CD8-positive, alpha-beta memory T cell (primary cell): ENCODE measurements around the gene CYB5R2. TPM values are rescaled to one million over a fixed set of nuclear protein-coding genes. Genes with fewer than 3 reads are reported as not detected.

Experiments
- CTCF ChIA-PET: fragments of 350-600 bp; sonication (Branson Sonifier 250); formaldehyde crosslinking; loops from one replicate; lab custom pipeline; 2021; ENCODE audit warnings: antibody characterized with exemption; lab: Charles Lee
- POLR2A ChIA-PET: fragments of 350-600 bp; sonication (Branson Sonifier 250); formaldehyde crosslinking; loops from one replicate; lab custom pipeline; 2021; ENCODE audit warnings: antibody characterized with exemption; lab: Charles Lee
- DNase-seq, 5 donors: peaks; one replicate each; pipeline versions ENCODE4 v3.0.0 to v3.0.0-alpha.2; 2020 to 2022; ENCODE audit warnings: mixed read lengths in 1 of 5
- H3K27ac ChIP-seq: one replicate; pipeline ENCODE4 v1.7.0; 2013; ENCODE audit warnings: low read depth, mild to moderate bottlenecking, low read length, moderate library complexity
- H3K27me3 ChIP-seq: 2 replicates; pipeline ENCODE4 v1.7.0; 2013; ENCODE audit warnings: low read length, mild to moderate bottlenecking; ENCODE audit not compliant: insufficient read depth, poor library complexity, severe bottlenecking
- H3K36me3 ChIP-seq: 2 replicates; pipeline ENCODE4 v1.7.0; 2013; ENCODE audit warnings: mild to moderate bottlenecking, low read length, moderate library complexity; ENCODE audit not compliant: insufficient read depth
- H3K4me1 ChIP-seq: 2 replicates; pipeline ENCODE4 v1.7.0; 2013; ENCODE audit warnings: mild to moderate bottlenecking, low read length, moderate library complexity; ENCODE audit not compliant: insufficient read depth
- H3K4me3 ChIP-seq: 2 replicates; pipeline ENCODE4 v1.7.0; 2013; ENCODE audit warnings: mild to moderate bottlenecking, low read length
- H3K9me3 ChIP-seq: 2 replicates; pipeline ENCODE4 v1.7.0; 2013; ENCODE audit warnings: mild to moderate bottlenecking, low read length
- H3K27ac Mint-ChIP-seq, 8 donors: one replicate each; pipeline ENCODE4 v1.8.0; 2020 to 2021; ENCODE audit warnings: mixed read lengths in 8 of 8, mild to moderate bottlenecking in 6 of 8, inconsistent platforms in 3 of 8, moderate library complexity in 3 of 8
- H3K27me3 Mint-ChIP-seq, 2 donors: one replicate each; pipeline ENCODE4 v1.8.0; 2020 to 2021; ENCODE audit warnings: mixed read lengths in 2 of 2, mild to moderate bottlenecking in 1 of 2, moderate library complexity in 1 of 2
- H3K36me3 Mint-ChIP-seq, 3 donors: one replicate each; pipeline ENCODE4 v1.8.0; 2020 to 2021; ENCODE audit warnings: mixed read lengths in 3 of 3, inconsistent platforms in 1 of 3, mild to moderate bottlenecking in 1 of 3
- H3K4me1 Mint-ChIP-seq, 3 donors: one replicate each; pipeline ENCODE4 v1.8.0; 2020 to 2021; ENCODE audit warnings: mixed read lengths in 3 of 3, inconsistent platforms in 1 of 3, mild to moderate bottlenecking in 1 of 3
- H3K4me3 Mint-ChIP-seq, 7 donors: one replicate each; pipeline ENCODE4 v1.8.0; 2020 to 2021; ENCODE audit warnings: mixed read lengths in 7 of 7, mild to moderate bottlenecking in 6 of 7, moderate library complexity in 4 of 7, inconsistent platforms in 2 of 7
- H3K9me3 Mint-ChIP-seq, 5 donors: one replicate each; pipeline ENCODE4 v1.8.0; 2020 to 2022; ENCODE audit warnings: mixed read lengths in 5 of 5, mild to moderate bottlenecking in 3 of 5, moderate library complexity in 2 of 5, inconsistent platforms in 1 of 5
- polyA plus RNA-seq: library from polyadenylated mRNA; unstranded; fragments of 300-500 nt; fragmentation: Illumina TruSeq; gene quantifications from one replicate; pipeline ENCODE4 v1.2.3, GENCODE V29; 2021
- total RNA-seq, 2 experiments: library from RNA; stranded (reverse); gene quantifications; one replicate each; pipeline ENCODE4 v1.2.3, GENCODE V29; 2021

The CYB5R2 gene
- total RNA-seq (1 to 10 TPM in 1 of 2 experiments, under 1 TPM in 1; 0.80 to 1.2 TPM), polyA plus RNA-seq (0.12 TPM)

DNA sequence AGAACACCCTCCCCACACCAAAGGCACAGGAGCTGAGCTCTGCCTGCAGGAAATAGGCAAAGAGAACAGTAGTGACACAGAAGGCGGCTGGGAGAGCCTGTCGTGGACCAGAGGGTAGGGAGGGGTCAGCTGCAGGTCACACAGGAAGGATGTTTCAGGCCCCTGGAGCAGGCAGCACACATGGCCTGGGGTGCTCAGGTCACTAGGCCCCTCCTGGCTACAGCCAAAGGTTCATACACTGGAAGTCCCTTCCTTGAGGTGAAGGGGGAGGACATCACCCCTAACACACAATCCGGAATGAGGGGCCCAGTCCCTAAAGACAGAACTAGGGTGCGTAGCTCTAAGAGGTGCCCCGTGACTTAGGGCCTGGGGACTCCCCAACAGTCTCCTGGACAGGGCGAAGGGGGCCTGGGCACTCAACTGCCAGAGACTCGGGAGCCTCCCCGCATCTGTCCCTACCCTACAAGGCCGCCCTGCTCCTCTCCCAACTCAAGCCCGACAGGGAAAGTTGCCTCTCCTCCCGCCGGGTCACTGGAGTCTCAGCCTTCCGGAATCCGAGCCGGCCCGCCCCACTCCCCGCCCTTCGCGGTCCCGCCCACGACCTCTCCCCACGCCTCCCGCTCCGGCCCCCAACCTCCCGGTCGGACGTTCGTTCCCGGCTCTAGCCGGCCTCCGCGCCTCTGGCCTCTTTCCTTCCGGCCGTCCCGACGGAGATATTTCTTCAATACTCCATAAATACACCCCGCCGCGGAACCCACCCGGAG lies at the start of gene CYB5R2:
Gene CYB5R2, minus strand, starts transcription at position 541 of the 764 bp plus-strand sequence. CDS start 675 bp downstream, outside the sequence.
- H3K4me3 Mint-ChIP-seq: peak within 1 kb of the TSS in 6 of 7 donors; percentile 65 to 78 (median 74)
- Histone ChIP-seq H3K27me3 (peaks cover 13% of the 10 kb centered on the region), H3K4me1 (no peaks in the 10 kb centered on the region), H3K27ac (no peak within 1 kb of the TSS), H3K4me3 (no peak within 1 kb of the TSS), H3K36me3 (no peaks in the 10 kb centered on the region), H3K9me3 (no peaks in the 10 kb centered on the region)
- H3K9me3 Mint-ChIP-seq: no peaks in the 10 kb centered on the region
- ChIA-PET CTCF (interaction anchor here (1.3 to 1.6 kb wide), 2 partner anchors 160 to 860 kb away, joined by 3 to 6 read pairs; partner anchors contain the start of gene PPFIBP2), POLR2A (no interaction called here)
- peaks cover 5 to 16% (median 9%) of the 10 kb centered on the region in 3 donors for H3K4me1 Mint-ChIP-seq
- H3K27me3 Mint-ChIP-seq: peaks cover 37 to 64% of the 10 kb centered on the region in 2 donors
- DNase-seq: no peak
- H3K27ac Mint-ChIP-seq: peak within 1 kb of the TSS in 2 of 8 donors; percentile 39 to 59
- no peaks in the 10 kb centered on the region for H3K36me3 Mint-ChIP-seq

DNA sequence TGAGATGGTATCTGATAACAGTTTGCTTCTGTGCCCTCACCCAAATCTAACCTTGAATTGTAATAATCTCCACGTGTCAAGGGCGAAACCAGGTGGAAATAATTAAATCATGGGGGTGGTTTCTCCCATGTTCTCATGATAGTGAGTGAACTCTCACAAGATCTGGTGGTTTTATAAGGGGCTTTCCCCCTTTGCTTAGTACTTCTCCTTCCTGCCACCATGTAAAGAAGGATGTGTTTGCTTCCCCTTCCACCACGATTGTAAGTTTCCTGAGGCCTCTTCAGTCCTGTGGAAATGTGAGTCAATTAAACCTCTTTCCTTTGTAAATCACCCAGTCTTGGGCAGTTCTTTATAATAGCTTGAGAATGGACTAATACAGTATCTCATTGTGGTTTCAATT lies 41.5 kb upstream of the CYB5R2 start:
- H3K4me3 ChIP-seq: no peak overlapping the region
- DNase-seq: no peak
- no peaks in the 10 kb centered on the region for H3K36me3 ChIP-seq
- no peaks in the 10 kb centered on the region for H3K4me1 Mint-ChIP-seq
- no peak overlapping the region for H3K4me3 Mint-ChIP-seq
- POLR2A ChIA-PET: no interaction called here
- no peaks in the 10 kb centered on the region for H3K9me3 ChIP-seq
- H3K27ac Mint-ChIP-seq: no peak overlapping the region
- no peak overlapping the region for H3K27ac ChIP-seq
- H3K27me3 Mint-ChIP-seq: peaks cover 8 to 41% of the 10 kb centered on the region in 2 donors
- CTCF ChIA-PET: no interaction called here
- H3K9me3 Mint-ChIP-seq: peaks cover 0 to 7% (median 5%) of the 10 kb centered on the region in 5 donors
- no peaks in the 10 kb centered on the region for H3K27me3 ChIP-seq
- no peaks in the 10 kb centered on the region for H3K36me3 Mint-ChIP-seq
- H3K4me1 ChIP-seq: no peaks in the 10 kb centered on the region

DNA sequence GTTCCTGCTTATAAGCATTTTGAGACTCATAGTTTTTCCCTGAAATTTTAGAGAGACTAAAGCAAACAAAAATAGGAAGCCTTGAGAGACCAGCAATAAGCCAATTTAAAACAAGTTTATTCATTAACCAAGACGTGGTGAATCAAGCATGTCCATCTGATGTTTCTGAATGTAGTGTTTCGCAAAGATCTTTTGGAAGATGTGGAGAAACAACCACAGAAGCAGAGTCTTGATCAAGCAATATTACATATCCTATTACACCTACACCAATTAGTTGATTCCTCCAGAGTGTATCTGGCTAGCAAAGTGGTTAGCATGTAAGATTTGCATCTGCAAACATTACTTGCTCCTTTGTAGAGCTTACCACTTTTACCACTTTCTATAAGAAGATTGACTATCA lies 33.1 kb upstream of the CYB5R2 start, which contains the start of gene OVCH2:
Gene OVCH2, minus strand, starts transcription at position 101 of the 400 bp plus-strand sequence. Its CDS starts 83 bp downstream, at position 18.
- no peak for DNase-seq
- POLR2A ChIA-PET: no interaction called here
- H3K27ac ChIP-seq: no peak within 1 kb of the TSS
- no peaks in the 10 kb centered on the region for H3K36me3 ChIP-seq
- Mint-ChIP-seq H3K9me3 (peaks cover 0 to 6% (median 0%) of the 10 kb centered on the region in 5 donors), H3K4me3 (no peak within 1 kb of the TSS), H3K27ac (no peak within 1 kb of the TSS), H3K4me1 (no peaks in the 10 kb centered on the region), H3K27me3 (peaks cover 6 to 62% of the 10 kb centered on the region in 2 donors), H3K36me3 (no peaks in the 10 kb centered on the region)
- no peak within 1 kb of the TSS for H3K4me3 ChIP-seq
- CTCF ChIA-PET: no interaction called here
- H3K9me3 ChIP-seq: no peaks in the 10 kb centered on the region
- no peaks in the 10 kb centered on the region for H3K27me3 ChIP-seq
- H3K4me1 ChIP-seq: no peaks in the 10 kb centered on the region

DNA sequence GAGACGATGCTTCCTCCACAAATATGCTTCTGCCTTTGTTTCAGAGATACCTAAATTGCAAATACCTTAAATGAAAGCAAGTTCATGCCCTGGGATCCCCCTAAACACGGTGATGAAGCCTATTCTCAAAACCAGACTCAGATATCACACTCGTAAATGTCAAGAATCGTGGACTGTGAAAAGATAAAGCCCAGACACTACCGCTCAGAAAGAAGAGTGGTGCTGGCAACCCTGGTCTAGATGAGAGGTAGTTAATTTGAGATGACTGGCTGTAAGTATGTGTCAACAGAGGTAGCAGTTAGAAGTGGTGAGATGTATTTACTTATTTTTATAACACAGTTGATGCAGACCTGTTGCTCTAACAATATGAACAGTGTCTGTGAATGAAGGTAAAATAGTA lies 30.4 kb upstream of the CYB5R2 start:
- Mint-ChIP-seq H3K36me3 (no peaks in the 10 kb centered on the region), H3K4me3 (no peak overlapping the region), H3K9me3 (no peaks in the 10 kb centered on the region), H3K4me1 (no peaks in the 10 kb centered on the region), H3K27ac (no peak overlapping the region), H3K27me3 (peaks cover 8 to 60% of the 10 kb centered on the region in 2 donors)
- Histone ChIP-seq H3K9me3 (no peaks in the 10 kb centered on the region), H3K27me3 (no peaks in the 10 kb centered on the region), H3K27ac (no peak overlapping the region), H3K36me3 (no peaks in the 10 kb centered on the region), H3K4me3 (no peak overlapping the region), H3K4me1 (no peaks in the 10 kb centered on the region)
- no peak for DNase-seq
- POLR2A ChIA-PET: no interaction called here
- CTCF ChIA-PET: no interaction called here

DNA sequence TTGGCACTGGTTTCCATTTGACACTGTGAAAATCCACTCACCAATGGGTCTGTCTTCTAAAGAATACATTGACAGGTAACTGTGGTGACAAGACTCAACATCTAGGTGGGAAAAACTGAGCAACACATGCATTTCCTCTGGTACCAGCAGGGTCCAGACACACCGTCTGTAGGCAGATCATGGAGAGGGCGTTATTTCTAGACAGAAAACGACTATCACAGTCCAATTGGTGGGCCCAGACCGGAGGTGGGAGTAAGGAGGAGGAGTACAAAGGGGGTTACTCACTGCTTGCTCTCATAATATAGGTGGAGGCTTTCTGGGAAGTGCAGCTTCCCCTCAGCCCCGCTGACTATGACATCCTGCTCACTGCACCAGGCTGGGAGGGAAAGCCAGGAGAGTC lies 23.1 kb upstream of the CYB5R2 start:
- no peak overlapping the region for H3K27ac ChIP-seq
- no peaks in the 10 kb centered on the region for H3K9me3 ChIP-seq
- CTCF ChIA-PET: no interaction called here
- H3K4me1 ChIP-seq: no peaks in the 10 kb centered on the region
- H3K27me3 ChIP-seq: peaks cover 8% of the 10 kb centered on the region
- no peak overlapping the region for H3K4me3 Mint-ChIP-seq
- no peak overlapping the region for H3K4me3 ChIP-seq
- no peak overlapping the region for H3K27ac Mint-ChIP-seq
- no peaks in the 10 kb centered on the region for H3K36me3 Mint-ChIP-seq
- POLR2A ChIA-PET: no interaction called here
- H3K4me1 Mint-ChIP-seq: no peaks in the 10 kb centered on the region
- H3K27me3 Mint-ChIP-seq: peaks cover 10 to 50% of the 10 kb centered on the region in 2 donors
- no peaks in the 10 kb centered on the region for H3K36me3 ChIP-seq
- no peaks in the 10 kb centered on the region for H3K9me3 Mint-ChIP-seq
- DNase-seq: no peak

DNA sequence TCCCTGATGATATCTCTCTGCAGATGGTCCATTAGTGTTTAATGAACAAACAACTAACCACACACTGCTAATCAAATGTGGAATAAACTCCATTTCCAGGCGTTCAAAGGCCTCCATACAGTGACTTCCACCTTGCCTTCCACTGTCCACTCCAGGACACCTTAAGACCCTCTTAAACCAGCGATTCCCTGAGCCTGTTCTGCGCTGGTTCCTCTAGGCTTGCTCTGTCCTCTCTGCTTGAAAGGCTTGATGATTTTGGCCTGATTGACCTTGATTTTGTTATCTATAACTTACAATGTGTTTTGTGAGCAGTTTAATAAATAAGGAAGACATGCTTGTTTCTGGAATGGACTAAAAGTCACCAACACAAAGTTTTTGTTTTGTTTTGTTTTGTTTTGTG lies 20.9 kb upstream of the CYB5R2 start:
- no peak for DNase-seq
- ChIA-PET CTCF (interaction anchor here (0.6 to 1.4 kb wide), 8 partner anchors 9 to 252 kb away, joined by 3 to 7 read pairs (median 3); no protein-coding TSS in a partner anchor), POLR2A (no interaction called here)
- Mint-ChIP-seq H3K27me3 (peaks cover 5 to 55% of the 10 kb centered on the region in 2 donors), H3K9me3 (no peaks in the 10 kb centered on the region), H3K27ac (peak overlapping the region in 1 of 8 donors; percentile 55), H3K4me1 (no peaks in the 10 kb centered on the region), H3K36me3 (no peaks in the 10 kb centered on the region), H3K4me3 (no peak overlapping the region)
- Histone ChIP-seq H3K27ac (no peak overlapping the region), H3K4me3 (no peak overlapping the region), H3K4me1 (no peaks in the 10 kb centered on the region), H3K27me3 (peaks cover 8% of the 10 kb centered on the region), H3K36me3 (no peaks in the 10 kb centered on the region), H3K9me3 (no peaks in the 10 kb centered on the region)

DNA sequence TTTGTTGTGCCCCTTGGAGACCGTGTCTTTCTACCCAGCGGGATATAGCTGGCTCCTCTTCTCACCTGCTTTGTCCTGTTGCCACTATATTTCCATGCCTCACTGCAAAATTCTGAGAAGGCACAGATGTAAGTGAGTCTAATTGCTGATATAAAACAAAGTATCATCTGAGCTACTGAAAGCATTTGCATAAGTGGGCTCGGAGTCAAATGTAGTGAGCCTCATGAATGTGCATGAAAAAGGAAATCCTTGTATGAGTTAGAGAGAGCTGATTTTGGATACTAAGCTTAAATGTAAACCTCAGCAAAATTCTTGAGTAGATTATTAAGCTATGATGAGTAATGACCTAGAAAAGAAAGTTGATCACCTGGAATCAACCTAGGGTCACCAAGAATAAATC lies 19.1 kb upstream of the CYB5R2 start:
- Histone ChIP-seq H3K36me3 (no peaks in the 10 kb centered on the region), H3K27me3 (peaks cover 13% of the 10 kb centered on the region), H3K4me3 (no peak overlapping the region), H3K27ac (no peak overlapping the region), H3K9me3 (no peaks in the 10 kb centered on the region), H3K4me1 (no peaks in the 10 kb centered on the region)
- ChIA-PET POLR2A (no interaction called here), CTCF (interaction anchor here (1.2 to 1.8 kb wide), 2 partner anchors 593 to 880 kb away, joined by 4 to 6 read pairs; no protein-coding TSS in a partner anchor)
- Mint-ChIP-seq H3K27ac (no peak overlapping the region), H3K4me3 (no peak overlapping the region), H3K9me3 (no peaks in the 10 kb centered on the region), H3K36me3 (no peaks in the 10 kb centered on the region), H3K27me3 (peaks cover 10 to 64% of the 10 kb centered on the region in 2 donors), H3K4me1 (no peaks in the 10 kb centered on the region)
- no peak for DNase-seq

DNA sequence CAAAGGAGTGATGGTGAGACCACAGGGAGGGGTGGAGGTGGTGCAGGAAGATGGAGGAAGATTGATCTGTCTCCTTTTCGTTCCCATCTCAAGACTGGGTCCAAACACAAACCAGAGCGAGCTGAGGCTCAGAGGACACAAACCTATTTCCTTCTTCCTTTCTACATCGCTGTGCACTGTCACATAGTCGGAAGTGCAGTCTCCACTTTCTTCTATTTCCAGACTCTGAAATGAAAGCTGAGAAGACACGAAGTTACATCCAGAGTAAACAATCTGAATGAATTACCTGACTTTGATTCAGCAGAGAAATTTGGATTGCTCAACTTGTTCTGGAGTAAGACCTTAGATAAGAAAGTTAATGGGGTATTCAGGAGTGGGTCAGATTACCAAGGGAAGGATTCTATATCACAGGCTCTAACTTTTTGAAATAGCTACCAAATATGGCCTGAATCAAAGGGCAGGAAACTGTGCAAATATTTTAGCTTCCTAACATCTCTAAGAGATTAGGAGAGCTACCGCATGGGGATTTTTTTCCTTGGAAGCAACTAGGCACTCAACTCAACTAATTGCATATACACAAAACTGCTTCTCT lies 18.6 kb upstream of the CYB5R2 start:
- Histone ChIP-seq H3K27me3 (peaks cover 13% of the 10 kb centered on the region), H3K36me3 (no peaks in the 10 kb centered on the region), H3K9me3 (no peaks in the 10 kb centered on the region), H3K4me3 (no peak overlapping the region), H3K27ac (no peak overlapping the region), H3K4me1 (no peaks in the 10 kb centered on the region)
- no peak for DNase-seq
- Mint-ChIP-seq H3K36me3 (no peaks in the 10 kb centered on the region), H3K4me1 (no peaks in the 10 kb centered on the region), H3K4me3 (no peak overlapping the region), H3K9me3 (no peaks in the 10 kb centered on the region), H3K27ac (no peak overlapping the region), H3K27me3 (peaks cover 10 to 64% of the 10 kb centered on the region in 2 donors)
- ChIA-PET CTCF (interaction anchor here (0.7 to 1.8 kb wide), 3 partner anchors 250 to 879 kb away, joined by 3 to 6 read pairs (median 4); no protein-coding TSS in a partner anchor), POLR2A (no interaction called here)
